ENCODE results near the gene TUBA4A. TPM values are rescaled to one million over a fixed set of nuclear protein-coding genes. Genes with fewer than 3 reads are reported as not detected.
"Not testable (repeated sequence)": the region's sequence is repeated elsewhere in the genome, so short reads cannot be mapped to it uniquely, and the experiment has no call there.

Gene TUBA4A
- total RNA-seq, 2 experiments from 2014 or later, result 221 TPM

DNA sequence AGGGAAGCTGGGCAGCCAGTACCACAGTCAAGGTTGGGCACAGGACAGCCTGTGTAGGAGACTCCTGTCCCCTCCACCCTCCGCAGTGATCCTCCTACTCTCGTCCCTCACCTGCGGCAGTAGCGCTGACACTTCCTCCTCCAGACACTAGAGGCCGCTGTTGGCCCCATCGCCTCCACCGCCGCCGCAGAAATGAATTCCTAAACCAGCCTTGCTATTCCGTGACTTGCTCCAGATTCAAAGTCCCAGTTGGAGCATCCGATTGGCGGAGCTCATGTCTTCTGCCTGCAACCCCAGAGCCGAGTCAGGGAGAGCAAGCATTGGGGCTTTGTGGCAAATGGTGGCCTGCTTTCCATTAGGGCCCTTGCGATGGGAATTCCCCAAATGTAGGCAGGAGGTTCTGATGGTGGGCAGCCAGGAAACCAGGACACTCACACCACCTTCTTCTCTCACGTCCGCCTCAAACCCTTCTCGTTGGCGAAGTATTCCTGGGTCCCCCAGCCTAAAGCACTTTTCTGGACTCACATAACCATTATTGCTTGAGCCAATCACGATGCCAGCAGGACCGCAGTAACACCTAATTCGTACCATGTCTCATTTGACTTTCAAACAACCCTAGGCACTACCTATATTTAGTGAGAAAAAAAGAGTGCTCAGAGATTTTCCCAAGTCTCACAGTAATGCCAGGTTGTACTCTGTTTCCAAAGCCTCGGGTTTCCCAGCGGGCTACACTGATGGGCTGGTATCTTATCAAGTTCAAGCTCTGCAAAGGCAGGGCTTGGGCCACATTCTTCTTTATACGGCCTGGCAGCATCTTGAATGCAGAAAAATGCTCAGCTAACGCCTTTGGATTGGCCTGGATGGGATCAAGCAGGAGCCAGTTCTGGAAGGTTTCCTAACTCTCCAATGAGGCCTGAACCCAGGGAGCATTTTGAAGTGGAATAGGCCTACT, 24.3 kb upstream of the TUBA4A start:
- ChIA-PET CTCF (interaction anchor here (1.1 to 5.9 kb wide), 18 partner anchors 8 to 118 kb away, joined by 3 to 76 read pairs (median 8); partner anchors contain the start of genes ABCB6, ANKZF1, ATG9A and GLB1L), POLR2A (interaction anchor here (0.5 to 5.4 kb wide), 16 partner anchors 9 to 878 kb away, joined by 4 to 57 read pairs (median 6); partner anchors contain the start of genes ABCB6, ANKZF1, ATG9A and CTDSP1)

DNA sequence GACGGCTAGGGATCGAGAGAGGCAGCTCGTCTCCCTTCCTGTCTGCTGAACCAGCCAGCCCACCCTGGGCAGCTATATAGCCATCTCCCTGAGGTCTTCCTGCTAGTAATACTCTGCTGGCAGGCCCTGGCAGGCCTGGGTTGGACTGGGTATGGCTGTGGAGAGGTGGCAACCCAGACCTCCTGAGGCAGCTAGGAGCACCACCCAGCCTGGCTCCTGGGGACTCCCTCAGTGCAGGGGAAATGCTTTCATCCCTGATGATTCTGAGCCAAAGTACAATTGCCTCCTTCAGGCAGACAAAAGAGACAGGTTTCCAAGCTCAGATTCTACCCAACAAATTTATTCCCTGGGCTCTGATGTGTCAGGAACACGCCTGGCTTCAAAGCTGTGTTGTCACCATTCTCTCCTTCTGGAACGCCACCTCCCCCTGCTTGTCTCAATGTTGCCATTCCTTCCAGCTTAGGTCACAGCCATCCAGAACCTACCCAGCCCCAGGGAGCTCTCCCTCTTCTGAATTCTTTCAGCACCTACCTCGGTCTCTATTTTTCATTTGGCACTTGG, 20.7 kb upstream of the TUBA4A start:
- CTCF ChIA-PET, result interaction anchor here (1.6 to 2.1 kb wide), 2 partner anchors 13 to 20 kb away, joined by 4 to 7 read pairs; no protein-coding TSS in a partner anchor

GRCh38 chr2:219273937-219274336, 20.2 kb upstream of the TUBA4A start:
- CTCF ChIA-PET, result interaction anchor here (1.6 to 2.1 kb wide), 2 partner anchors 13 to 21 kb away, joined by 4 to 7 read pairs; no protein-coding TSS in a partner anchor
- POLR2A ChIA-PET, result no interaction called here

More for the DNA sequence above, 20.7 kb upstream of the TUBA4A start:
- POLR2A ChIA-PET, result no interaction called here

DNA sequence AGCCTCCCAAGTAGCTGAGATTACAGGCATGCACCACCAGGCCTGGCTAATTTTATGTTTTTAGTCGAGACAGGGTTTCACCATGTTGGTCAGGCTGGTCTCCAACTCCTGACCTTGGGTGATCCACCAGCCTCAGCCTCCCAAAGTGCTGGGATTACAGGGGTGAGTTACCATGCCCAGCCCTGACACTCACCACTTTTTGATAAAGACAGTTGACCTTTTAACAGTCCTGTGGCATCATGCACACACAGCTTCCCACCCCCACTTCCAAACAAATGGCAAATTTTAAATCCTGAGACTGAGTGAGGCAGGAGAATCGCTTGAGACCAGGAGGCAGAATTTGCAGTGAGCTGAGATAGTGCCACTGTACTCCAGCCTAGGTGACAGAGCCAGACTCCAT, 19.3 kb upstream of the TUBA4A start:
- ChIA-PET POLR2A (no interaction called here), CTCF (interaction anchor here (2.1 kb wide), 1 partner anchor 12 kb away, joined by 7 read pairs; no protein-coding TSS in a partner anchor)

DNA sequence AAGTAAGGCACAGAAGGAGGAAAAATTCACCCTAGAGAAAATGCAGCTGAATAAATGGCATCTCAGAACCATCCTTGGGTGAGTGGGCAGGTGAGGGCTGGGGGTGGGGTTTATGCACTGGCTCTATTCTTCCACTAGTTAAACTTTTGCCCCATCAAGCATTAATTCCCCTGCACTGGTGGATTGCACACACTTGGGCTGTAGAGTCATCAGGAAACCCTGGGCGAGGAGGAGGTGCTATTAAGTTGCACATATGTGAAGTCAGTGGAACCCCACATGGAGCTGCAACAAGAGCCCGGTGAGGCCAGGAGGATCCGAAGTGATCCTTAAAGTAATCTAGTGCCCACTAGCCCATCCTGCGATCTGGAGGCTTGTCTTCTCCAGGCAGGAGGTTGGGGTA, 18.6 kb upstream of the TUBA4A start:
- CTCF ChIA-PET, result interaction anchor here (0.8 kb wide), 1 partner anchor 21 kb away, joined by 3 read pairs; no protein-coding TSS in a partner anchor
- POLR2A ChIA-PET, result no interaction called here

DNA sequence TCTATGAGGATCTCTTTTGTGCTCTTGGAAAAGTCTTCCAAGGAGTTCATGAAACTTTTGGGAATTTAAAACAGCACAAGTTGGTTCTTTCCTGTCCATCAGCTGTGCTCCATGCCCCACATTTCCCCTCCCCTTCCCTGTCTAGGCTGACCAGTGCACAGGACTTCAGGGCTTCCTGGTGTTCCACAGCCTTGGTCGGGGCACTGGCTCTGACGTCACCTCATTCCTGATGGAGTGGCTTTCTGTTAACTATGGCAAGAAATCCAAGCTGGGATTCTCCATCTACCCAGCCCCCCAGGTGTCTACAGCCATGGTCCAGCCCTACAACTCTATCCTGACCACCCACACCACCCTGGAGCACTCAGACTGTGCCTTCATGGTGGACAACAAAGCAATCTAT, 17.3 kb upstream of the TUBA4A start:
- ChIA-PET POLR2A (no interaction called here), CTCF (interaction anchor here (1.8 kb wide), 1 partner anchor 24 kb away, joined by 5 read pairs; no protein-coding TSS in a partner anchor)

DNA sequence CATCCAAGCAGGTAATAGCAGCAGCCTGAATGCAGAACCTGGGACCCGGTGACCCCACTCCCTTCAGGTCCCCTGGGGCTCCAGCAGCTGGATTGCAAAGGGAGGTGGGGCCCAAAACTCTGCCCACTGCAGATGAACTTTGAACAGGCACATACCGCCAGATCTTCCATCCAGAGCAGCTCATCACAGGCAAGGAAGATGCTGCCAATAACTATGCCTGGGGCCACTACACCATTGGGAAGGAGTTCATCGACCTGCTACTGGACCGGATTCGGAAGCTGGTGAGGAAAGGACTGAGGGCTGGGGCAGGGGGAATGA, 16.3 kb upstream of the TUBA4A start:
- POLR2A ChIA-PET, result no interaction called here
- CTCF ChIA-PET, result interaction anchor here (1.2 to 2.4 kb wide), 3 partner anchors 8 to 97 kb away, joined by 4 to 9 read pairs (median 5); partner anchors contain the start of gene DNAJB2

GRCh38 chr2:219269362-219270054, 15.8 kb upstream of the TUBA4A start:
- ChIA-PET CTCF (interaction anchor here (1.2 to 2.4 kb wide), 3 partner anchors 9 to 97 kb away, joined by 4 to 9 read pairs (median 5); partner anchors contain the start of gene DNAJB2), POLR2A (no interaction called here)

DNA sequence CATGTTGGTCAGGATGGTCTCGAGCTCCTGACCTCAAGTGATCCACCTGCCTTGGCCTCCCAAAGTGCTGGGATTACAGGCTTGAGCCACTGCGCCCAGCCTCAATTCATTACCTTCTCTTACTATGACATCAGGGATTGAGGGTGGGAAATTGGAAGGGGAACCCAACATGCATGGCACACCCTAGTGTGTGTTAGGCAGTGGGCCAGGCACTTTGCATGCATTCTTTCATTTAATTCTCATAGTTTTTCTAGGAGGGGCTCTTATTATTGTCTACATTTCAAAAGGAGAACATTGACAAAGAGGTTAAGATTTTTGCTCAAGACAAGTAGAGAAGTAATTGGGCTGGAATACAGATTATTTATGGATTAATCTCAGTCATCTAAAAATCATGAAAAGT, 14.6 kb upstream of the TUBA4A start:
- POLR2A ChIA-PET, result no interaction called here
- CTCF ChIA-PET, result interaction anchor here (0.7 to 2.4 kb wide), 2 partner anchors 10 to 29 kb away, joined by 3 to 9 read pairs; partner anchors contain the start of gene DNAJB2

DNA sequence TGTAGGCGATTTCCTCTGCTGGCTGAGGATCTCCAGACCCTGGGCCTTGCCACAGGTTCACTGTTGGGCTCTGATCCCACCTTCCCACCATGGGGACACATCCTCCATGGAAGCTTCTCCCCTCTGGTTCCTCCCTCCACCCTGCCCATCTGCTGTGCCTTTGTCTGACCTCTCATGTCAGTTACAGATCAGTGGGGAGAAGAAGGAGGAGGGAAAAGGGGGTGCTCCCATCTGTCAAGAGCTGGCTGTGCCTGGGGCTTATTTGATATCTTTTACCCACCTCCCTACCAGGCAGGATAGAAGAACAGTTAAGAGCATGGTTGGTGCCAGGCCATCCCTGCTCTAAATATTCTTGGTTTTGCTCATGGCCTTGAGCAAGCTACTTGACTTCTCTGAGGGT, 13.2 kb upstream of the TUBA4A start:
- CTCF ChIA-PET, result no interaction called here

GRCh38 chr2:219266232-219266631, 12.5 kb upstream of the TUBA4A start:
- ChIA-PET POLR2A (no interaction called here), CTCF (interaction anchor here (1.1 kb wide), 1 partner anchor 29 kb away, joined by 4 read pairs; no protein-coding TSS in a partner anchor)

More for the DNA sequence above, 13.2 kb upstream of the TUBA4A start:
- POLR2A ChIA-PET, result no interaction called here

DNA sequence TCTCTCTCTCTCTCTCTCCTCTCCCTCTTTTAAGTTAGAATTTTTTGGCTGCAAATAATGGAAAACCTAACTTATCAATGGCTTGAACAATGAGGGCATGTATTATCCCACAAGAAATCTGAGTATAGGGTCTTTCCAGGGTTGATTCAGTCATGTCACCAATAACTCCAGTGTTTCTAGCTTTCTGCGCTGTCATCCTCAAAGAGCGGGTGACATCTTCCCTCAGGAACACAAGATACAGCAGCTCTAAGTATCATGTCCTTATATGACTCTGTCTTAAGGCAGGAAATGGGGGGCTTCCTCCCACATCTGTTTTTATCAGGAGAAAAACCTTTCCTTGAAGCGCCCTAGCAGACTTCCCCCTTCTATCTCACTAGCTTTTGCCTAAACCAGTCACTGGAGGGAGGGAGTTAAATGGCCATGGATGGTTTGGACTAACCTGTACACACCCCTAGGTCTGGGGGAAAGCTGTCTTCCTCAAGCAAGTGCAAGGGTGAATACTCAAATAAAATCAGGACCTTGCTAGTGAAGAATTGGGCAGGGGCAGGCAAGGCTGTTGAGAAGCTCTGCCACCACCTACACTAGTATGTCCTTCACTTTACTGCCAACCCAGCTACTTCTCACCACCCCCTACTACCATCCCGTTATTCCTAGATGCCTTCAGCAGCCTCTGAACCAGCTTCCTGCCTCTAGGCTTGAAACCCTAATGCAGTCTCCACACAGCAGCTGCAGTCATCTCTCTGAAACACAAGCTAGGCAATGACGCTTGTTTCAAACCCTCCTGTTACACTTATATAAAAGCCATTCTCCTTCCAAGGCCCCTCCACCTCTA, 7.5 kb upstream of the TUBA4A start:
- CTCF ChIA-PET, result interaction anchor here (1.4 to 1.5 kb wide), 3 partner anchors 13 to 106 kb away, joined by 3 to 7 read pairs (median 5); no protein-coding TSS in a partner anchor
- POLR2A ChIA-PET, result interaction anchor here (0.6 kb wide), 1 partner anchor 12 kb away, joined by 3 read pairs; no protein-coding TSS in a partner anchor

GRCh38 chr2:219258942-219259341, 5.2 kb upstream of the TUBA4A start:
- CTCF ChIA-PET, result interaction anchor here (0.7 to 2.0 kb wide), 3 partner anchors 11 to 36 kb away, joined by 3 to 8 read pairs (median 3); no protein-coding TSS in a partner anchor
- POLR2A ChIA-PET, result not testable (repeated sequence)

GRCh38 chr2:219254590-219255201, 978 bp upstream of the TUBA4A start:
- CTCF ChIA-PET, result interaction anchor here (1.0 to 6.4 kb wide), 5 partner anchors 9 to 46 kb away, joined by 4 to 56 read pairs (median 6); partner anchors contain the start of genes DNAJB2, GLB1L and STK16
- POLR2A ChIA-PET, result interaction anchor here (1.3 to 5.1 kb wide), 7 partner anchors 10 to 78 kb away, joined by 6 to 57 read pairs (median 20); partner anchors contain the start of genes ABCB6, ANKZF1, ATG9A and CNPPD1

DNA sequence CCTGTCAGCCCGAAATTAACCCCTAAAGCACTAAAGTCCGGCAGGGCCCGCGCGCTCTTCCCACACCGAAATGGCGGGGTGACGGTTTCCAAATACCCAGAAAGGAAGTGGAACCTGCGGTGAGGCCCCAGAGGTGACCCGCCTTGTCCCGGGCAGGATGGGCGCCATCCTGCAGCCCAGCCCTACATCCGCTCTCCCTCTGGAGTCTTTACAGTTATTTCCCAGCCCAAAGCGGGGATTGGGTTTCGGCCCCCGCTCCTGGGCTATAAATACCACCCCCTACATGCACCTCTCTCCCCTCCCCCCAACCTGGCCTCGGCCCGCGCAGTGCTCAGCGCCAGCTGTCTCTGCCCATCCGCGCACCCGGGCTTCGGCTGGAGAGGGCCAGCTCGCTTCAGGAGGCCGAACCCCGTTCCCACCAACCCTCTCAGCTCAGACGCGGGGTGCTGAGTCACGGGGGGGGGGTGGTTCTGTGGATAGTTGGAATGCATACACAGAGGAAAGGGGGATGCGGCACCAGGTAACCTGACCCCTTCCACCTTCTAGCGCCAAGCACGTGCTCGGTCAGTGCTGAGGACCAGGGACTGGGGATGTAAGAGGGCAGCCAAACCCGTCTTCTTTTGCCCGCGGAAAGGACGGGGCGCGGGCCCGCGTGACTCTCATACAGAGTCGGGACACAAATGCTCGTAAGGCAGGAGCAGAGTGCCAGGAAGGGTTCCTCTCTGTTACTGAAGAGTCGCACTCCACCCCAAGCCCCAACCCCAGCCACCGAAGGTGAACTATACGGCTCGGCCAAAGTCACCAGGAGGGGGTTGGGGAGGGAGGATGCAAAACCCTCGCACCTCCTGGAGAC, 592 bp downstream of the TUBA4A start, which contains the start of gene TUBA4B:
TUBA4B (plus strand) TSS at position 344 of the 853 bp plus-strand sequence; CDS start at position 509, 165 bp downstream.
- ChIA-PET CTCF (interaction anchor here (0.6 to 6.4 kb wide), 7 partner anchors 14 to 273 kb away, joined by 3 to 56 read pairs (median 5); partner anchors contain the start of genes ANKZF1, ATG9A, DNAJB2 and NHEJ1), POLR2A (interaction anchor here (0.5 to 5.1 kb wide), 17 partner anchors 8 to 853 kb away, joined by 3 to 57 read pairs (median 8); partner anchors contain the start of genes ABCB6, ANKZF1, ATG9A and CTDSP1)

DNA sequence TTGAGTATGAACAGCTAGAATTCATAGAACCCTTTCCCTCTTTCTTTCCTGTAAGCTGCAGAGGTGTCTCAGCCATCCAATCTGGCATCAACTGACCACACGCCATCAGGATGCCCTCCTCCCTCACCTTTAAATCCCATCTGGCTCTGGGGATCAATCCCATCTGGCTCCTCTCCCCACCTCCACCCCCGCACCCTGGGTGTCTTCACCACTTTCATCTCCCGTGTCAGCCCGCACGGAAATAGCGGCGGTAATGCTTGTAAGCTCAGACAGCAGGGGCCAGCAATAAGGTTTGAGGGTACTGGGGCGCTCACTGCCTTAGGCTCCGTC, 1.2 kb downstream of the TUBA4A start:
- POLR2A ChIA-PET, result interaction anchor here (0.5 to 5.1 kb wide), 17 partner anchors 8 to 853 kb away, joined by 3 to 57 read pairs (median 6); partner anchors contain the start of genes ABCB6, ANKZF1, ATG9A and CNPPD1

More for the DNA sequence above, 1.2 kb downstream of the TUBA4A start:
- CTCF ChIA-PET, result interaction anchor here (0.9 to 6.4 kb wide), 7 partner anchors 13 to 93 kb away, joined by 3 to 56 read pairs (median 5); partner anchors contain the start of genes ANKZF1, ATG9A, DNAJB2 and NHEJ1

All from activated CD8-positive, alpha-beta memory T cell treated with anti-CD3 and anti-CD28 coated beads for 36 hours (primary cell).